GM19467 (cell line): ENCODE measurements around the gene OR4C16.

ENCODE experiments used
- ATAC-seq: cut with Tn5 transposase; IDR thresholded peaks from one replicate; pipeline ENCODE4 v1.9.1; 2021; ENCODE audit warnings: mild to moderate bottlenecking, moderate library complexity; ENCODE audit not compliant: unreplicated experiment

OR4C16 gene

DNA sequence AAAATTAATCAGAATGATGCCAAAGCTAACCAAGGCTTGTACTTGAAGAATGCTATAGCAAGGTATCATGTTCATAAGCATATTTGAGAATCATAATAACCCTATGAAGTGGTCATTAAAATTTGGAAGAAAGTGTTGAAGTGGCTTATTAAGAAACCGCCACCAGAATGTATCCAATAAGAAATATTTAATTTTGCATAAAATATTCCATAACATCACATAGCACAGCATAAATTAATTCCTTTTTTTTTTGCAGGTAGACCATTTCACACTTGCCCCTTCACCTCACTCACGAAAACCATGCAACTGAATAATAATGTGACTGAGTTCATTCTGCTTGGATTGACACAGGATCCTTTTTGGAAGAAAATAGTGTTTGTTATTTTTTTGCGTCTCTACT lies at the start of gene OR4C16:
Gene OR4C16, plus strand, starts transcription at position 301 of the 400 bp plus-strand sequence. Its CDS starts 0 bp downstream, at position 301.
- no peak for ATAC-seq

- no peak for ATAC-seq
Observed at GRCh38 chr11:55554169-55554568, 17.8 kb upstream of the OR4C16 start, which contains the start of gene OR4C15. Gene OR4C15, plus strand, starts transcription at chr11:55554469. Its CDS starts 0 bp downstream, at chr11:55554469.

DNA sequence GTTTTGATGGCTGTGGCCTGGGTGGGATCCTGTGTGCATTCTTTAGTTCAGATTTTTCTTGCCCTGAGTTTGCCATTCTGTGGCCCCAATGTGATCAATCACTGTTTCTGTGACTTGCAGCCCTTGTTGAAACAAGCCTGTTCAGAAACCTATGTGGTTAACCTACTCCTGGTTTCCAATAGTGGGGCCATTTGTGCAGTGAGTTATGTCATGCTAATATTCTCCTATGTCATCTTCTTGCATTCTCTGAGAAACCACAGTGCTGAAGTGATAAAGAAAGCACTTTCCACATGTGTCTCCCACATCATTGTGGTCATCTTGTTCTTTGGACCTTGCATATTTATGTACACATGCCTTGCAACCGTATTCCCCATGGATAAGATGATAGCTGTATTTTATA lies 620 bp downstream of the OR4C16 start:
- ATAC-seq = no peak

DNA sequence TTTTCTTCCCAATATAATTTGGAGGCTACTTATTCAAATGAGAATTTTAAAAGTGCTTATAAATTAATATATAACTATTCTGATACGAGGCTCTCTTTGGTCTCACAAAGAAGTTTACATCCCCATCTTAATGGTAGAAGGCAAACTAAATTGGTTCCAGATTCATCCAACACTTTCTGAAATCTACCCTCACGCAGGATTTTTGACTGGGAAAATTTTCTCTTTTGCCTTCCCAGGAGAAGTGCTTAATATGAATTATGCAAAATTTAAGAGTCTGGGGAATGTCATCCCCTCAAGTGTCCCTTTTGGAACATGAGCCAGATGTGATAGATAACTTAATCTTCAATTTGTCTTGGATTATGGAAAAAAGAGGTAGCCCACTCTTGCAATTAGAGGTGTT lies 35.6 kb downstream of the OR4C16 start, which contains the start of gene OR4C11:
Gene OR4C11, minus strand, starts transcription at position 101 of the 400 bp plus-strand sequence. CDS start 3,272 bp downstream, outside the sequence.
- no peak for ATAC-seq
